HepG2 (cell line): ENCODE results near the gene FAM120AOS. TPM values are rescaled to one million over a fixed set of nuclear protein-coding genes. Genes with fewer than 3 reads are reported as not detected.

Experiments used
- ATAC-seq: fragments of 200-7000 bp; cut with Tn5 transposase; 3 replicates; pipeline ENCODE4 v1.9.1; 2020; ENCODE audit warnings: mild to moderate bottlenecking, moderate library complexity
- BruUV-seq: library from RNA; stranded (reverse); fragments of 400-500 nt; replicated peaks from 2 replicates; lab custom pipeline; 2021; lab: Mats Ljungman, UMichigan
- CTCF ChIA-PET: fragments of 300-600 bp; formaldehyde crosslinking; extraction: SDS; loops from one replicate; lab custom pipeline; 2021; ENCODE audit warnings: low total read pairs, inconsistent platforms, low intra/inter-chr PET ratio; lab: Yijun Ruan, JAX
- POLR2A ChIA-PET: fragments of 350-600 bp; sonication (Branson Sonifier 250); formaldehyde crosslinking; loops from one replicate; lab custom pipeline; 2020; ENCODE audit warnings: antibody characterized with exemption, inconsistent platforms; lab: Yijun Ruan, JAX
- DNase-seq: peaks from one replicate; pipeline ENCODE4 v3.0.0-alpha.2; 2015; ENCODE audit warnings: low spot score
- FAIRE-seq: peaks from 3 replicates; lab custom pipeline; 2011; peaks lifted over from hg19 to GRCh38; lab: Jason Lieb, UNC
- H2AFZ ChIP-seq: one replicate; pipeline ENCODE4 v1.6.1; 2011; ENCODE audit warnings: low read length, inconsistent platforms
- H3K27ac ChIP-seq: fragments of 300-600 bp; 3 replicates; pipeline ENCODE4 v1.8.0; 2011; ENCODE audit warnings: mixed run types, mild to moderate bottlenecking, mixed read lengths, low read length, inconsistent platforms; ENCODE audit not compliant: insufficient read depth; ENCODE audit errors: extremely low read length
- H3K27me3 ChIP-seq, 2 experiments: fragments of 200-600 bp in 1 of 2; 2 replicates in 1 of 2; 3 replicates in 1 of 2; pipeline versions ENCODE4 v1.6.0 to v1.8.0; 2011; ENCODE audit warnings: low read length in 2 of 2, mild to moderate bottlenecking in 2 of 2, moderate library complexity in 2 of 2, inconsistent platforms in 1 of 2; ENCODE audit not compliant: insufficient read depth in 2 of 2, control insufficient read depth in 1 of 2
- H3K36me3 ChIP-seq, 2 experiments: fragments of 200-600 bp in 1 of 2; replicated peaks in 1 of 2; 2 replicates in 1 of 2; 3 replicates in 1 of 2; pipeline versions ENCODE4 v1.5.1 to v1.8.0; 2011; ENCODE audit warnings: low read length in 2 of 2, inconsistent platforms in 1 of 2; ENCODE audit not compliant: insufficient read depth in 2 of 2, control insufficient read depth in 1 of 2
- H3K4me1 ChIP-seq: 2 replicates; pipeline ENCODE4 v1.5.1; 2012; ENCODE audit warnings: low read length, inconsistent platforms; ENCODE audit not compliant: insufficient read depth
- H3K4me2 ChIP-seq: 2 replicates; pipeline ENCODE4 v1.6.0; 2011; ENCODE audit warnings: low read depth, low read length, inconsistent platforms
- H3K4me3 ChIP-seq, 3 experiments: fragments of 200-600 bp in 1 of 3; sonication (generic), shearing (Covaris generic) in 1 of 3; replicated peaks in 1 of 3; 2 replicates each; pipeline ENCODE4 v1.5.1; 2011 to 2016; ENCODE audit warnings: low read length in 3 of 3, inconsistent platforms in 2 of 3, low read depth in 2 of 3, mild to moderate bottlenecking in 2 of 3, control low read depth in 1 of 3, mixed read lengths in 1 of 3; ENCODE audit not compliant: insufficient read depth in 1 of 3
- H3K79me2 ChIP-seq: one replicate; pipeline ENCODE4 v1.6.1; 2011; ENCODE audit warnings: low read length, inconsistent platforms; ENCODE audit not compliant: insufficient read depth
- H3K9ac ChIP-seq: 2 replicates; pipeline ENCODE4 v1.6.0; 2011; ENCODE audit warnings: mild to moderate bottlenecking, low read depth, low read length, inconsistent platforms; ENCODE audit not compliant: insufficient read depth
- H3K9me3 ChIP-seq: 2 replicates; pipeline ENCODE4 v1.5.1; 2012; ENCODE audit warnings: mild to moderate bottlenecking, low read length
- H4K20me1 ChIP-seq: 2 replicates; pipeline ENCODE4 v1.6.0; 2011; ENCODE audit warnings: inconsistent platforms, mild to moderate bottlenecking, low read length, moderate library complexity; ENCODE audit not compliant: insufficient read depth
- MAFK ChIP-seq, 2 experiments: IDR thresholded peaks in 1 of 2; conservative IDR thresholded peaks in 1 of 2; 2 replicates each; pipeline ENCODE4 v1.6.1; 2011; ENCODE audit warnings: improper control_type of control experiment in 2 of 2, low read length in 2 of 2
- RFX1 ChIP-seq: fragments of 450-650 bp; IDR thresholded peaks from 2 replicates; pipeline ENCODE4 v1.6.1; 2017
- SKIL ChIP-seq: sonication (generic); formaldehyde crosslinking; IDR thresholded peaks from 2 replicates; pipeline ENCODE4 v1.8.0; 2022; ENCODE audit warnings: missing genetic modification reagents, mild to moderate bottlenecking, moderate library complexity, borderline replicate concordance
- ZMAT3 ChIP-seq: sonication (generic); formaldehyde crosslinking; conservative IDR thresholded peaks from 2 replicates; pipeline ENCODE4 v1.7.0; 2021; ENCODE audit warnings: missing genetic modification reagents
- ZNF674 ChIP-seq: sonication (generic); formaldehyde crosslinking; IDR thresholded peaks from 2 replicates; pipeline ENCODE4 v1.5.0; 2020; ENCODE audit warnings: low read depth, mild to moderate bottlenecking, missing genetic modification reagents
- WGBS: methylation state at CpG from one replicate; pipeline ENCODE4 v1.1.6; 2017; ENCODE audit warnings: low lambda C conversion rate; 5-methylcytosine and 5-hydroxymethylcytosine counted together
- in situ Hi-C: cut with HindIII; loops from 2 replicates; pipeline ENCODE4 v1.10.0; 2017; ENCODE audit warnings: low pct_unique_long_range_greater_than_20kb; ENCODE audit not compliant: extremely low pct_ligation_motif_present
- intact Hi-C: fragments of 100-400 bp; cut with micrococcal nuclease; formaldehyde crosslinking; loops from one replicate; pipeline ENCODE4 v1.10.0; 2022; ENCODE audit not compliant: unreplicated experiment
- polyA plus RNA-seq, 8 experiments: library from polyadenylated mRNA; depleted of rRNA in 3 of 8; stranded (reverse) in 7 of 8; unstranded in 1 of 8; fragments of >200 nt; fragmentation: Illumina TruSeq in 4 of 8; extraction: Trizol in 4 of 8; gene quantifications; 2 replicates each; pipeline versions ENCODE4 v1.2.1 to v1.2.3, GENCODE V29; 2011 to 2016; ENCODE audit warnings: low read depth in 4 of 8, missing spikeins in 1 of 8, mixed read lengths in 1 of 8; ENCODE audit not compliant: insufficient read depth in 1 of 8
- total RNA-seq, 5 experiments: library from RNA; depleted of rRNA; stranded (reverse); fragments of >200 nt; fragmentation: Illumina TruSeq; extraction: Trizol; gene quantifications; 2 replicates each; pipeline ENCODE4 v1.2.3, GENCODE V29; 2016; ENCODE audit warnings: low read depth in 1 of 5

Gene FAM120AOS
- total and polyA plus RNA-seq, 2 of the 13 experiments (the other 11 are each of a cell fraction or from before 2014, with no cell fraction given) = 28.2 to 34.6 TPM

GRCh38 chr9:93437996-93438395 lies 15.4 kb downstream of the FAM120AOS start:
- ChIA-PET CTCF (no interaction called here), POLR2A (no interaction called here)
- Histone ChIP-seq H3K4me3 (no peak overlapping the region), H3K27me3 (no peaks in the 10 kb centered on the region), H2AFZ (no peak overlapping the region), H3K9ac (no peak overlapping the region), H3K9me3 (no peaks in the 10 kb centered on the region), H3K4me2 (no peak overlapping the region), H3K4me1 (no peaks in the 10 kb centered on the region), H3K36me3 (no peaks in the 10 kb centered on the region), H3K27ac (no peak overlapping the region), H4K20me1 (no peaks in the 10 kb centered on the region), H3K79me2 (no peaks in the 10 kb centered on the region)
- no peak for FAIRE-seq
- no peak for DNase-seq
- in situ Hi-C loops (loop anchor here (25.0 kb wide), 1 partner anchor 276 kb away; no protein-coding TSS in a partner anchor), intact Hi-C loops (no loop called here)
- no TSS peak for BruUV-seq
- WGBS = 72% methylated on average over 2 of the region's 2 CpGs
- ATAC-seq = no peak
- TF ChIP-seq SKIL (CRISPR knock-in tag) (no peak), RFX1 (peak; percentile 13; the same call in 1 of the 2 replicates)

- POLR2A ChIA-PET = no interaction called here
- WGBS = 96% methylated on average over 7 of the region's 7 CpGs
- DNase-seq (no peak), FAIRE-seq (no peak), ATAC-seq (no peak)
- BruUV-seq = no TSS peak
- Histone ChIP-seq H3K36me3 (no peaks in the 10 kb centered on the region), H3K27me3 (no peaks in the 10 kb centered on the region), H4K20me1 (no peaks in the 10 kb centered on the region), H3K4me3 (no peak overlapping the region), H3K27ac (no peak overlapping the region), H3K4me1 (peaks cover 5% of the 10 kb centered on the region), H3K4me2 (no peak overlapping the region), H3K9ac (no peak overlapping the region), H3K9me3 (no peaks in the 10 kb centered on the region), H3K79me2 (no peaks in the 10 kb centered on the region), H2AFZ (peak overlapping the region; percentile 3)
- CTCF ChIA-PET = no interaction called here
- intact Hi-C loops = no loop called here
- in situ Hi-C loops = loop anchor here (25.0 kb wide), 1 partner anchor 275 kb away; no protein-coding TSS in a partner anchor
- TF ChIP-seq ZNF674 (CRISPR knock-in tag) = no peak
- no peak for TF ChIP-seq ZMAT3 (CRISPR knock-in tag)
- peak in 1 of 2 experiments; percentile 60; a peak in 2 of 4 replicates for TF ChIP-seq MAFK (conservative IDR thresholded peaks at IDR 0.05 in 1 of 2, IDR thresholded peaks at IDR 0.05 in 1 of 2; ENCODE audit: low read length in 2 of 2)
Measured at GRCh38 chr9:93436655-93437407, 16.6 kb downstream of the FAM120AOS start.
